ENCODE measurements around the gene OLFM1. TPM values are rescaled to one million over a fixed set of nuclear protein-coding genes. Genes with fewer than 3 reads are reported as not detected.

Gene OLFM1
- polyA plus RNA-seq, 1 donor, result 29.3 TPM

GRCh38 chr9:135090081-135090480 lies 2.6 kb downstream of the OLFM1 start:
- H3K4me1 ChIP-seq (ENCODE audit: control insufficient read depth, insufficient read depth, low read length), result peaks cover 10% of the 10 kb centered on the region
- no peak overlapping the region for H3K27ac ChIP-seq (ENCODE audit: low read length)
- no peak for DNase-seq
- H3K36me3 ChIP-seq (ENCODE audit: control insufficient read depth, insufficient read depth, low read length), result no peaks in the 10 kb centered on the region
- WGBS (ENCODE audit: insufficient coverage, low lambda C conversion rate), result no CpG with 5 or more reads among the region's 7 CpGs
- no peak overlapping the region for H3K4me3 ChIP-seq (ENCODE audit: low read length)
- H3K27me3 ChIP-seq (ENCODE audit: control insufficient read depth, insufficient read depth, low read length), result peaks cover 45% of the 10 kb centered on the region
- H3K9me3 ChIP-seq (ENCODE audit: control insufficient read depth, low read depth, low read length), result peaks cover 13% of the 10 kb centered on the region

- no peak for DNase-seq
- Histone ChIP-seq H3K36me3 (ENCODE audit: control insufficient read depth, insufficient read depth, low read length) (no peaks in the 10 kb centered on the region), H3K4me3 (ENCODE audit: low read length) (no peak overlapping the region), H3K4me1 (ENCODE audit: control insufficient read depth, insufficient read depth, low read length) (peaks cover 10% of the 10 kb centered on the region), H3K27me3 (ENCODE audit: control insufficient read depth, insufficient read depth, low read length) (peaks cover 42% of the 10 kb centered on the region), H3K9me3 (ENCODE audit: control insufficient read depth, low read depth, low read length) (peaks cover 13% of the 10 kb centered on the region), H3K27ac (ENCODE audit: low read length) (no peak overlapping the region)
- WGBS (ENCODE audit: insufficient coverage, low lambda C conversion rate), result no CpG with 5 or more reads among the region's 5 CpGs
Measured at GRCh38 chr9:135090547-135090946, 3.1 kb downstream of the OLFM1 start.

GRCh38 chr9:135091545-135091944 lies 4.1 kb downstream of the OLFM1 start:
- DNase-seq, result no peak
- H3K9me3 ChIP-seq (ENCODE audit: control insufficient read depth, low read depth, low read length), result peaks cover 13% of the 10 kb centered on the region
- no peak overlapping the region for H3K4me3 ChIP-seq (ENCODE audit: low read length)
- H3K27ac ChIP-seq (ENCODE audit: low read length), result no peak overlapping the region
- H3K36me3 ChIP-seq (ENCODE audit: control insufficient read depth, insufficient read depth, low read length), result no peaks in the 10 kb centered on the region
- no CpG with 5 or more reads among the region's 1 CpG for WGBS (ENCODE audit: insufficient coverage, low lambda C conversion rate)
- peaks cover under 1% of the 10 kb centered on the region for H3K4me1 ChIP-seq (ENCODE audit: control insufficient read depth, insufficient read depth, low read length)
- H3K27me3 ChIP-seq (ENCODE audit: control insufficient read depth, insufficient read depth, low read length), result peaks cover 33% of the 10 kb centered on the region

GRCh38 chr9:135093111-135093510 lies 5.6 kb downstream of the OLFM1 start:
- H3K36me3 ChIP-seq (ENCODE audit: control insufficient read depth, insufficient read depth, low read length), result no peaks in the 10 kb centered on the region
- H3K9me3 ChIP-seq (ENCODE audit: control insufficient read depth, low read depth, low read length), result peaks cover 7% of the 10 kb centered on the region
- no CpG with 5 or more reads among the region's 5 CpGs for WGBS (ENCODE audit: insufficient coverage, low lambda C conversion rate)
- no peaks in the 10 kb centered on the region for H3K4me1 ChIP-seq (ENCODE audit: control insufficient read depth, insufficient read depth, low read length)
- H3K27me3 ChIP-seq (ENCODE audit: control insufficient read depth, insufficient read depth, low read length), result peaks cover 24% of the 10 kb centered on the region
- no peak for DNase-seq
- no peak overlapping the region for H3K27ac ChIP-seq (ENCODE audit: low read length)
- H3K4me3 ChIP-seq (ENCODE audit: low read length), result no peak overlapping the region

- WGBS (ENCODE audit: insufficient coverage, low lambda C conversion rate), result 69% methylated on average over 2 of the region's 13 CpGs
- no peaks in the 10 kb centered on the region for H3K4me1 ChIP-seq (ENCODE audit: control insufficient read depth, insufficient read depth, low read length)
- peaks cover 15% of the 10 kb centered on the region for H3K27me3 ChIP-seq (ENCODE audit: control insufficient read depth, insufficient read depth, low read length)
- H3K4me3 ChIP-seq (ENCODE audit: low read length), result no peak overlapping the region
- H3K36me3 ChIP-seq (ENCODE audit: control insufficient read depth, insufficient read depth, low read length), result no peaks in the 10 kb centered on the region
- H3K27ac ChIP-seq (ENCODE audit: low read length), result no peak overlapping the region
- H3K9me3 ChIP-seq (ENCODE audit: control insufficient read depth, low read depth, low read length), result peaks cover 5% of the 10 kb centered on the region
- DNase-seq, result no peak
Measured at GRCh38 chr9:135093911-135094584, 6.6 kb downstream of the OLFM1 start.

- no peaks in the 10 kb centered on the region for H3K4me1 ChIP-seq (ENCODE audit: control insufficient read depth, insufficient read depth, low read length)
- no peaks in the 10 kb centered on the region for H3K36me3 ChIP-seq (ENCODE audit: control insufficient read depth, insufficient read depth, low read length)
- no peak overlapping the region for H3K27ac ChIP-seq (ENCODE audit: low read length)
- peaks cover 5% of the 10 kb centered on the region for H3K9me3 ChIP-seq (ENCODE audit: control insufficient read depth, low read depth, low read length)
- no peak overlapping the region for H3K4me3 ChIP-seq (ENCODE audit: low read length)
- no CpG with 5 or more reads among the region's 9 CpGs for WGBS (ENCODE audit: insufficient coverage, low lambda C conversion rate)
- no peak for DNase-seq
- H3K27me3 ChIP-seq (ENCODE audit: control insufficient read depth, insufficient read depth, low read length), result no peaks in the 10 kb centered on the region
Measured at GRCh38 chr9:135095470-135096407, 8.3 kb downstream of the OLFM1 start.

GRCh38 chr9:135096408-135096895 lies 9.0 kb downstream of the OLFM1 start:
- no peak for DNase-seq
- no CpG with 5 or more reads among the region's 9 CpGs for WGBS (ENCODE audit: insufficient coverage, low lambda C conversion rate)
- H3K36me3 ChIP-seq (ENCODE audit: control insufficient read depth, insufficient read depth, low read length), result no peaks in the 10 kb centered on the region
- no peak overlapping the region for H3K27ac ChIP-seq (ENCODE audit: low read length)
- peaks cover 1% of the 10 kb centered on the region for H3K9me3 ChIP-seq (ENCODE audit: control insufficient read depth, low read depth, low read length)
- H3K4me3 ChIP-seq (ENCODE audit: low read length), result no peak overlapping the region
- H3K4me1 ChIP-seq (ENCODE audit: control insufficient read depth, insufficient read depth, low read length), result no peaks in the 10 kb centered on the region
- no peaks in the 10 kb centered on the region for H3K27me3 ChIP-seq (ENCODE audit: control insufficient read depth, insufficient read depth, low read length)

- no peaks in the 10 kb centered on the region for H3K36me3 ChIP-seq (ENCODE audit: control insufficient read depth, insufficient read depth, low read length)
- no peaks in the 10 kb centered on the region for H3K4me1 ChIP-seq (ENCODE audit: control insufficient read depth, insufficient read depth, low read length)
- no peak overlapping the region for H3K4me3 ChIP-seq (ENCODE audit: low read length)
- no peak overlapping the region for H3K27ac ChIP-seq (ENCODE audit: low read length)
- H3K27me3 ChIP-seq (ENCODE audit: control insufficient read depth, insufficient read depth, low read length), result no peaks in the 10 kb centered on the region
- 80% methylated on average over 1 of the region's 22 CpGs for WGBS (ENCODE audit: insufficient coverage, low lambda C conversion rate)
- DNase-seq, result no peak
- no peaks in the 10 kb centered on the region for H3K9me3 ChIP-seq (ENCODE audit: control insufficient read depth, low read depth, low read length)
Measured at GRCh38 chr9:135098400-135099105, 11.1 kb downstream of the OLFM1 start.

- no CpG with 5 or more reads among the region's 5 CpGs for WGBS (ENCODE audit: insufficient coverage, low lambda C conversion rate)
- H3K27me3 ChIP-seq (ENCODE audit: control insufficient read depth, insufficient read depth, low read length), result no peaks in the 10 kb centered on the region
- no peak for DNase-seq
Measured at GRCh38 chr9:135099574-135099973, 12.1 kb downstream of the OLFM1 start.

GRCh38 chr9:135100241-135100681 lies 12.8 kb downstream of the OLFM1 start:
- H3K36me3 ChIP-seq (ENCODE audit: control insufficient read depth, insufficient read depth, low read length), result no peaks in the 10 kb centered on the region
- no CpG with 5 or more reads among the region's 10 CpGs for WGBS (ENCODE audit: insufficient coverage, low lambda C conversion rate)
- DNase-seq, result no peak
- no peaks in the 10 kb centered on the region for H3K9me3 ChIP-seq (ENCODE audit: control insufficient read depth, low read depth, low read length)
- no peak overlapping the region for H3K27ac ChIP-seq (ENCODE audit: low read length)
- no peak overlapping the region for H3K4me3 ChIP-seq (ENCODE audit: low read length)
- no peaks in the 10 kb centered on the region for H3K27me3 ChIP-seq (ENCODE audit: control insufficient read depth, insufficient read depth, low read length)
- H3K4me1 ChIP-seq (ENCODE audit: control insufficient read depth, insufficient read depth, low read length), result no peaks in the 10 kb centered on the region

More at GRCh38 chr9:135099574-135099973, 12.1 kb downstream of the OLFM1 start:
- H3K36me3 ChIP-seq (ENCODE audit: control insufficient read depth, insufficient read depth, low read length), result no peaks in the 10 kb centered on the region
- H3K27ac ChIP-seq (ENCODE audit: low read length), result no peak overlapping the region
- no peak overlapping the region for H3K4me3 ChIP-seq (ENCODE audit: low read length)
- no peaks in the 10 kb centered on the region for H3K4me1 ChIP-seq (ENCODE audit: control insufficient read depth, insufficient read depth, low read length)
- H3K9me3 ChIP-seq (ENCODE audit: control insufficient read depth, low read depth, low read length), result no peaks in the 10 kb centered on the region

All from large intestine (tissue), 3 donors.